Measurements from ENCODE around the gene GPR146. TPM values are rescaled to one million over a fixed set of nuclear protein-coding genes. Genes with fewer than 3 reads are reported as not detected.
A peak's percentile ranks its signal among the peaks of the same experiment; 100 is the strongest.

GPR146 gene
- total RNA-seq, 1 experiment from 2014 or later = 0.92 TPM

- no peaks in the 10 kb centered on the region for H3K27me3 Mint-ChIP-seq (ENCODE audit: low read depth)
- no peaks in the 10 kb centered on the region for H3K9me3 Mint-ChIP-seq
- TF ChIP-seq NFYB (CRISPR knock-in tag; conservative IDR thresholded peaks at IDR 0.05; ENCODE audit: low read depth) = no peak
- TF ChIP-seq OVOL2 (CRISPR knock-in tag; IDR thresholded peaks at IDR 0.05; ENCODE audit: borderline replicate concordance) = no peak
- TF ChIP-seq ESRRA (CRISPR knock-in tag; IDR thresholded peaks at IDR 0.05; ENCODE audit: borderline replicate concordance) = no peak
- TF ChIP-seq FOXP1 (CRISPR knock-in tag; IDR thresholded peaks at IDR 0.05; ENCODE audit: borderline replicate concordance) = no peak
- no peak for TF ChIP-seq E2F4 (CRISPR knock-in tag; IDR thresholded peaks at IDR 0.05; ENCODE audit: borderline replicate concordance, low read depth)
- TF ChIP-seq USF1 (CRISPR knock-in tag; IDR thresholded peaks at IDR 0.05) = no peak
- TF ChIP-seq ZBTB43 (CRISPR knock-in tag; IDR thresholded peaks at IDR 0.05) = no peak
- TF ChIP-seq SMAD3 (CRISPR knock-in tag; IDR thresholded peaks at IDR 0.05; ENCODE audit: borderline replicate concordance) = no peak
- no peak for TF ChIP-seq ELF4 (CRISPR knock-in tag; IDR thresholded peaks at IDR 0.05; ENCODE audit: low read depth)
- no peak for TF ChIP-seq ETV6 (CRISPR knock-in tag; IDR thresholded peaks at IDR 0.05)
- TF ChIP-seq ZNF425 (CRISPR knock-in tag; conservative IDR thresholded peaks at IDR 0.05) = no peak
- peak overlapping the region; percentile 32; the same call in 1 of the 2 replicates for H3K27ac Mint-ChIP-seq
- POLR2A ChIA-PET = interaction anchor here (0.9 kb wide), 1 partner anchor 17 kb away, joined by 3 read pairs; the partner anchor contains the start of gene GPR146
- DNase-seq (ENCODE audit: low spot score) = no peak
- H3K36me3 Mint-ChIP-seq = no peaks in the 10 kb centered on the region
- peaks cover 8% of the 10 kb centered on the region for H3K4me1 Mint-ChIP-seq
- CTCF ChIA-PET = interaction anchor here (0.7 to 4.3 kb wide), 8 partner anchors 14 to 308 kb away, joined by 3 to 53 read pairs (median 4); partner anchors contain the start of genes COX19 and GPR146
- ATAC-seq = no peak
- no peak overlapping the region for H3K4me3 Mint-ChIP-seq
Observed at GRCh38 chr7:1061180-1061579, 16.8 kb downstream of the GPR146 start.

GRCh38 chr7:1062296-1063294 lies 18.2 kb downstream of the GPR146 start:
- no peaks in the 10 kb centered on the region for H3K27me3 Mint-ChIP-seq (ENCODE audit: low read depth)
- POLR2A ChIA-PET = no interaction called here
- H3K27ac Mint-ChIP-seq = peak overlapping the region; percentile 69
- no peak for DNase-seq (ENCODE audit: low spot score)
- H3K4me1 Mint-ChIP-seq = peaks cover 8% of the 10 kb centered on the region
- CTCF ChIA-PET = interaction anchor here (1.2 to 3.7 kb wide), 2 partner anchors 12 to 70 kb away, joined by 3 to 53 read pairs; no protein-coding TSS in a partner anchor
- TF ChIP-seq EMX1 (CRISPR knock-in tag; IDR thresholded peaks at IDR 0.05) = no peak
- TF ChIP-seq ATF2 (CRISPR knock-in tag; IDR thresholded peaks at IDR 0.05; ENCODE audit: borderline replicate concordance, low read depth) = no peak
- no peak for TF ChIP-seq ZNF532 (CRISPR knock-in tag; IDR thresholded peaks at IDR 0.05; ENCODE audit: borderline replicate concordance)
- no peak for TF ChIP-seq ZNF121 (CRISPR knock-in tag; IDR thresholded peaks at IDR 0.05)
- no peak for TF ChIP-seq NFE2L1 (CRISPR knock-in tag; IDR thresholded peaks at IDR 0.05)
- no peak for TF ChIP-seq JUN (CRISPR knock-in tag; IDR thresholded peaks at IDR 0.05)
- no peak for TF ChIP-seq ZNF263 (CRISPR knock-in tag; IDR thresholded peaks at IDR 0.05; ENCODE audit: low read depth)
- no peak for TF ChIP-seq ZNF671 (CRISPR knock-in tag; IDR thresholded peaks at IDR 0.05)
- H3K36me3 Mint-ChIP-seq = no peaks in the 10 kb centered on the region
- no peak for ATAC-seq
- no peak overlapping the region for H3K4me3 Mint-ChIP-seq
- H3K9me3 Mint-ChIP-seq = no peaks in the 10 kb centered on the region
